NCI-H2029 (cell line): ENCODE data around the gene IBA57.
"Not testable (repeated sequence)": the region's sequence is repeated elsewhere in the genome, so short reads cannot be mapped to it uniquely, and the experiment has no call there.

Source experiments
- DNase-seq: peaks from one replicate; lab custom pipeline; 2025; lab: John Stamatoyannopoulos, UW

Gene IBA57

GRCh38 chr1:228226956-228227791 is 61.6 kb downstream of the IBA57 start:
- no peak for DNase-seq

- DNase-seq, result not testable (repeated sequence)
These were observed 62.5 kb downstream of the IBA57 start for GRCh38 chr1:228228147-228228546.

GRCh38 chr1:228228601-228229074 is 63.0 kb downstream of the IBA57 start:
- no peak for DNase-seq

GRCh38 chr1:228231189-228231588 is 65.6 kb downstream of the IBA57 start:
- no peak for DNase-seq
